Ectodermal cell (in vitro differentiated cells): ENCODE measurements around the gene ANKRD10.

ENCODE experiments used
- H3K27ac ChIP-seq: 2 replicates; pipeline ENCODE4 v1.7.0; 2013; ENCODE audit warnings: mild to moderate bottlenecking, low read depth, low read length; ENCODE audit not compliant: insufficient read depth, poor library complexity, severe bottlenecking
- H3K27me3 ChIP-seq: 2 replicates; pipeline ENCODE4 v1.7.0; 2013; ENCODE audit warnings: mild to moderate bottlenecking, low read length; ENCODE audit not compliant: insufficient read depth, control insufficient read depth, poor library complexity, severe bottlenecking
- H3K36me3 ChIP-seq: one replicate; pipeline ENCODE4 v1.7.0; 2013; ENCODE audit warnings: low read length; ENCODE audit not compliant: control insufficient read depth, insufficient read depth
- H3K4me1 ChIP-seq: one replicate; pipeline ENCODE4 v1.7.0; 2013; ENCODE audit warnings: low read length; ENCODE audit not compliant: control insufficient read depth, insufficient read depth
- H3K4me3 ChIP-seq: 2 replicates; pipeline ENCODE4 v1.7.0; 2013; ENCODE audit warnings: low read depth, low read length, control low read depth; ENCODE audit not compliant: insufficient read depth
- H3K9me3 ChIP-seq: 2 replicates; pipeline ENCODE4 v1.7.0; 2013; ENCODE audit warnings: mild to moderate bottlenecking, low read length, moderate library complexity; ENCODE audit not compliant: control insufficient read depth
- WGBS, 2 experiments: methylation state at CpG; one replicate each; pipeline ENCODE4 v1.1.7; 2013; ENCODE audit warnings: missing lambda C conversion rate in 2 of 2; 5-methylcytosine and 5-hydroxymethylcytosine counted together

ANKRD10 gene

DNA sequence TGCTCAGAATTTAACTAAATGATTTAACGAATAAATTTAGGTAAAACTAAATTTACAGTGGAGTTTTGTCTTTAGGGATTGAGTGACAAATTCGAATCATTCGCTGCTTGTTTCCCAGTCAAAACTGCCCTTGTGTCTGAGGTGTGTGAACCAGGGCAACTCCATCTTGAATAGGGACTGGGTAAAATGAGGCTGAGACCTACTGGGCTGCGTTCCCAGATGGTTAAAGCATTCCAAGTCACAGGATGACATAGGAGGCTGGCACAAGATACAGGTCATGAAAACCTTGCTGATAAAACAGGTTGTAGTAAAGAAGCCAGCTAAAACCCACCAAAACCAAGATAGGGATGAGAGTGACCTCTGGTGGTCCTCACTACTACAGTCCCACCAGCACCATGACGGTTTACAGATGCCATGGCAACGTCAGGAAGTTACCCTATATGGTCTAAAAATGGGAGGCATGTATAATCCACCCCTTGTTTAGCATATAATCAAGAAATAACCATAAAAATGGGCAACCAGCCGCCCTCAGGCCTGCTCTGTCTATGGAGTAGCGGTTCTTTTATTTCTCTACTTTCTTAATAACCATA, 10.2 kb upstream of the ANKRD10 start:
- H3K4me3 ChIP-seq = no peak overlapping the region
- H3K4me1 ChIP-seq = no peaks in the 10 kb centered on the region
- H3K9me3 ChIP-seq = no peaks in the 10 kb centered on the region
- no peaks in the 10 kb centered on the region for H3K36me3 ChIP-seq
- H3K27me3 ChIP-seq = no peaks in the 10 kb centered on the region
- no peak overlapping the region for H3K27ac ChIP-seq
- WGBS, 2 experiments = 58 to 59% methylated on average over 8 of the region's 8 CpGs

DNA sequence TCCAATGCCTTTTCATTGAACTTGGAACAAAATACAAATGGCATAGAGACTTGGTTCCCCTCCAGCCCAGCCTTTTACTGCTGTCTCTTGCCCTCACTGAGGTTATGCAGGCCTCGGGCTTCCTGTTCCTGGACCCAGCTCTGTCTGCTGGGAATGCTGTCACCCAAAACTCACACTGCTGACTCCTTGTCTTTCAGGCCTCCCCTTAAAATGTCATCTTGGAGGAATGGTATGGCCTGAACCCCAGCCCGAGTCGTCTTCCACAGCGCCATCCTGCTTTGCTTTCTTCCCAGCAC, 9.7 kb upstream of the ANKRD10 start:
- no peaks in the 10 kb centered on the region for H3K36me3 ChIP-seq

DNA sequence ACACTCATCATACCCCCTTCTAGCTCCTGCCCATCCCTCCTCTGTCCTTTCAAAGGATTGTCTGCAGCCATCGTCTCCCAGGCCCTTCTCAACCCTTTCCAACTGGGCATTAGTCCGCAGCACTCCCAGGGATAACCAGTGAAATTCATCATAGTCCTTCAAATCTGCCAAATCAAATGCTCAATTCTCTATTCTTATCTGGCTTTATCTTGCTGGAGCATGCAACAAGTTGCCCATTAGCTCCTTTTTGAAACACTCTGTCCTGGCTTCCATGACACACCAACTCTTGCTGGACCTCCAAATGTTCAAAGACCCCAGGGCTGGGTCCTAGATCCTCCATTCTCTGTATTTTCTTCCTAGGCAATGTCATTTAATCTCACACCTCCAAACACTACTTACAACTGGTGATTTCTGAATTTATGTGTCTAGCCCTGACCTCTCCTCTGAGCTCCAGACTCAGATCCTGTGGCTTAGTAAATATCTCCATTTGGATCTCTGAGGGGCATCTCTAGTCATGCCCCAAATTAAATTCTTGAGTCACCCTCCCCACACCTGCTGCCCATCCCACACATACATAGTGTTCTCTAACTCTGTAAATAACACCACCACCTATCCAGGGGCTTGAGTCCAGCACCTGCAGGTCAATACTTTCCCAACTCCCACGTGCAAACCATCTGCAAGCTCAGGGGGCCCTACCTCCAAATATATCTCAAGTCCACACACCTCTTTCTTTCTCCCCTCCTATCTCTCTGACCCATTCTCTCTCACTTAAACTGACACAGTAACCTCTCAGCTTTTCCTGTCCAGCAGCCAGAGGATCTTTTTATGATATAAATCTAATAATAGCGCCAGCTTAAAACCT, 9.1 kb upstream of the ANKRD10 start:
- Histone ChIP-seq H3K4me3 (no peak overlapping the region), H3K9me3 (no peaks in the 10 kb centered on the region), H3K4me1 (no peaks in the 10 kb centered on the region), H3K27ac (no peak overlapping the region), H3K36me3 (no peaks in the 10 kb centered on the region), H3K27me3 (no peaks in the 10 kb centered on the region)
- 88% methylated on average over 4 of the region's 4 CpGs for WGBS, 2 experiments

More for the DNA sequence above, 9.7 kb upstream of the ANKRD10 start:
- 89 to 90% methylated on average over 4 of the region's 4 CpGs for WGBS, 2 experiments
- Histone ChIP-seq H3K27me3 (no peaks in the 10 kb centered on the region), H3K27ac (no peak overlapping the region), H3K4me3 (no peak overlapping the region), H3K9me3 (no peaks in the 10 kb centered on the region), H3K4me1 (no peaks in the 10 kb centered on the region)

DNA sequence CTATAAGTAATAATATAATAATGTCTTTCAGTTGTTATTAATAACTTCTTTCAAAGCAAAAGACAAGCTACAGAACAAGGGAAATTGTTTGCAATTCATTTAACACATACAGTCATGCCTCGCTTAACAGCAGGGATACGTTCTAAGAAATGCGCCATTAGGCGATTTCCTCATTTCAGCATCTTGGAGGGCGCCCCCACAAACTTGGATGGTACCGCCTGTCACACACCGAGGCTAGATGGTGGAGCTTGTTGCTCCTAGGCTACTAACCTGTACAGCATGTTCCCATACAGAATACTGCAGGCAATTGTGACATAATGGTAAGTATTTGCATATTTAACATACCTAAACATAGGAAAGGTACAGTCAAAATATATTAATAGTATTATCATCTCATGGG, 8.2 kb upstream of the ANKRD10 start:
- Histone ChIP-seq H3K27me3 (no peaks in the 10 kb centered on the region), H3K9me3 (no peaks in the 10 kb centered on the region), H3K27ac (no peak overlapping the region), H3K4me3 (no peak overlapping the region), H3K36me3 (no peaks in the 10 kb centered on the region), H3K4me1 (no peaks in the 10 kb centered on the region)
- 85 to 87% methylated on average over 7 of the region's 7 CpGs for WGBS, 2 experiments

DNA sequence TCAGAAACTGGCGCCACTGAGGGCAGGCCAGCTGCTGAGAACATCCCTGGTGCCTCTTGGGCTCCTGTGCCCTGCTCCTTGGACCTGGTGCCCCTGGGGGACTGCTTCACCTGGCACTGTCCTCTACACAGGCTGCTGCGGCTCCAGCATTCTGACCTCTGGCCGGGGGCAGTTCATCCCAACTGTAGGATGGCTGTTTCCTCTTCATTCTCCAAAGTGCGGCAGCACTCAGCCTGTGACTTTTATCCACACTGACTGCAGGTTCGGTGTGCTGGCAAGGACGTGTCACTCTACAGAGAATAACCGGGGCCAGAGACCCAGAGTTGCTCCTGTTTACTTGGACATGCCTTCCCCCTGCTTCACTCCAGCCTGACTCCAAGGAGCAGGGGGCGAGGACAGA, 7.6 kb upstream of the ANKRD10 start:
- Histone ChIP-seq H3K36me3 (no peaks in the 10 kb centered on the region), H3K27ac (no peak overlapping the region), H3K27me3 (no peaks in the 10 kb centered on the region), H3K9me3 (no peaks in the 10 kb centered on the region), H3K4me1 (no peaks in the 10 kb centered on the region), H3K4me3 (no peak overlapping the region)
- 77 to 80% methylated on average over 7 to 8 of the region's 8 CpGs for WGBS, 2 experiments

DNA sequence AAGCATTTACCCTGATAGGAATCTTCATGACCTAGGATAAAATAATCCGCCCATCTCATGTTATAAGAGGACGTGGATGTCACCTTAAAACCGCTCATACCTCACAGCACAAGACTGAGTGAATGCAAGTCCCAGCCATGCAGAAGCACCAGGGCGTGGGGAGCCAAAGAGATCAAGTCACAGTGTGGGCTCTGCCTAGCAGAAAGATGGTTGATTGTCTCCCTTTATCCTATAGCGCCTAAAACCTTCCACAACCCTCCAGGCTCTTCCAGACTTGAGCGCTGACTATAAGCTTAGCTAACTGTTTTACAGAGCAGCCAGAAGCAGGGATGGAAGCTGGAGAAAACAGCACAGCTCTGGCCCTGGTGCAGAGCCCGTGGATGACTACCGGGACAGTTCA, 6.8 kb upstream of the ANKRD10 start:
- H3K36me3 ChIP-seq = no peaks in the 10 kb centered on the region
- no peak overlapping the region for H3K27ac ChIP-seq
- no peak overlapping the region for H3K4me3 ChIP-seq
- no peaks in the 10 kb centered on the region for H3K4me1 ChIP-seq
- 89 to 90% methylated on average over 8 of the region's 8 CpGs for WGBS, 2 experiments
- no peaks in the 10 kb centered on the region for H3K9me3 ChIP-seq
- no peaks in the 10 kb centered on the region for H3K27me3 ChIP-seq

DNA sequence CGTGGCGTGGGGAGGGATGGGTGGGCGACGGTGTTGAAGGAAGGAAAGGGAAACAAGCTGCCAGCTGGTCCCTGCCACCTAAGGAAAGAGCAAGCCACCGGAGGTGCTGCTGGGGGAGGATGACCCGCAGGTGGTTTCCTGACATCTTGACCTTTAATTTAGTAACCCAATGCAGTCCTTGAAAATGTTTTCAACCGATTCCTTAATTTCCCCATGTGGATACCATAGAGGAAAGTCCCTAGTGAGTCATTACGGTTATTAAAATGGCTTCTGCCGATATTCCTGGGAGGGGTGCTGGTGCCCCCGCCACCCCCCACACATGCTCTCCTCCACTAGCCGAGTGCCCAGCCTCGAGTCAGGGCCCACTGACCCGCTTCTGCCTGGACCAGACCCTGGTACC, 6.3 kb upstream of the ANKRD10 start:
- whole genome bisulfite sequencing, 2 experiments = 83 to 88% methylated on average over 13 of the region's 13 CpGs
- Histone ChIP-seq H3K9me3 (no peaks in the 10 kb centered on the region), H3K4me1 (no peaks in the 10 kb centered on the region), H3K36me3 (no peaks in the 10 kb centered on the region), H3K27me3 (no peaks in the 10 kb centered on the region), H3K27ac (no peak overlapping the region), H3K4me3 (no peak overlapping the region)

DNA sequence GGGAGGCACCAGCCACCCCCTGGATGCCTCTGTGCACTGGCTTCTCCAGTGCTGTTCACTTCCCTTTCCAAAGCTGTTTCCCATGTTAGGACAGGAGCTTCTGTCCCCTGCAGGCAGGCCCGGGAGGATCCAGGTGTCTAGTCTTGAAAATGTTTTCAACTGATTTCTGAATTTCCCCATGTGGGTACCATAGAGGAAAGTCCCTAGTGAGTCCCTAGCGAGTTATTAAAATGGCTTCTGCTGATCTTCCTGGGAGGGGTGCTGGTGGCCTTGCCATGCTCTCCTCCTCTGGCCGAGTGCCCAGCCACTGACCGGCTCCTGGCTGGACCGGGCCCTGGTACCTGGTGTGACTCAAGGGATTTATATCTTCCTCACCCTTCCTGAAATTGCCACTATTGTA, 5.2 kb upstream of the ANKRD10 start:
- Histone ChIP-seq H3K4me3 (no peak overlapping the region), H3K27me3 (no peaks in the 10 kb centered on the region), H3K27ac (no peak overlapping the region), H3K36me3 (no peaks in the 10 kb centered on the region), H3K9me3 (no peaks in the 10 kb centered on the region), H3K4me1 (no peaks in the 10 kb centered on the region)
- 94 to 95% methylated on average over 5 of the region's 5 CpGs for WGBS, 2 experiments

DNA sequence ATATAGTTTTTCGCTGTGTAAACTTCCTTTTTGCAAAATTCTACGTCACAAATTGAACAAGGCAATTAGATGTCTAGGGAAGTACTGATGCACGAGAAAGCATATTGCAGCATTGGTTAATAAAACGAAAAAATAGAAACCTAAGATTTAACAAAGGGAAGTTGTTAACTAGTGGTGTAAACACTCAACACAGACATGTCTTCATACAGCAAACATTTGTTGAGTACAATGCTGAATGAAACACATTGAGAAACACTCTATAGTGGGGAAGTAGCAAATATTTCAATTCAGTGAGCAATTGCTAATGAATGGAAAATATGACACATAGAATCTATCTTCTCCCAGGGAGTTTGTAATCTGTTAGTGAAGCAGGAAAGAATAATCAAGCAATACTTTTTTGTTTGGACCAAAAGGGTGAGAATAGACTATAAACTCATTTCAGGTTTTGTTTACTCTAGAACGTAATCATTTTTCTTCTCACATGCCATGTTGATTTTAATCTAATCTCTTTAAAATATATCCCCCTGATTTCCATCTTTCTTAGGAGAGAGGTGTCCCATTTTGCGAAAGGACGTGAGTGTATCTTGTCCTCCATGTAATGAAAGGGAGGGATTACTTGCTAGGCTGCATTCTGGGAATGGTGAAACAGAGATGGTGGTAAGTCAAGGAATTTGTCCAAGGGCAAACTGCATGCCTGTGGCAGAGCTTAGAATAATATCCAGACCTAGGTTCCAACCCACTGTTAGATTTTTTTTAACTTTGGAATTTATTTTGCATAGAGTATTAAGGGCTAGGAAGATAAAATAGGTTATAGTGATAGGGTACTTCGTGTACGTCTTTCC, 1.7 kb upstream of the ANKRD10 start:
- no peaks in the 10 kb centered on the region for H3K9me3 ChIP-seq
- peaks cover 10% of the 10 kb centered on the region for H3K4me1 ChIP-seq
- no peaks in the 10 kb centered on the region for H3K27me3 ChIP-seq
- H3K36me3 ChIP-seq = peaks cover 5% of the 10 kb centered on the region
- H3K27ac ChIP-seq = no peak overlapping the region
- H3K4me3 ChIP-seq = peak overlapping the region; percentile 98
- WGBS, 2 experiments = 75 to 90% methylated on average over 5 to 9 of the region's 9 CpGs

DNA sequence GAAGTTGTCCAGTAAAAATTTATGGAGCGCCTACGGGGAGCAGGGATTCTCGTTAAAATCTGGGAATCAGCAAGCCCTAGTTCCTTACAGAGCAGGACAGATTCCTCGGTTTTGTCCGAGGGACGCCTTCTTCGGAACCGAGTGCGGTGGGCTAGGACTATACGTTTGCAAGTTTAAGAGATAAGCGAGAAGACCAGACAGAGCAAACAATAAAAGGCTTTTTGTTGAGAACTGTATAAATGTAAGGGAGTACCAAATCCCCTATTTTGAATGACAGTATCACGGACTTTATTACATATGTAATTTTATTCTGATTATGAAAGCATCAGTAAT, 971 bp upstream of the ANKRD10 start:
- Histone ChIP-seq H3K4me1 (peaks cover 10% of the 10 kb centered on the region), H3K36me3 (peaks cover 8% of the 10 kb centered on the region), H3K4me3 (peak overlapping the region; percentile 98), H3K27ac (peak overlapping the region; percentile 86), H3K27me3 (no peaks in the 10 kb centered on the region), H3K9me3 (no peaks in the 10 kb centered on the region)
- 0 to 3% methylated on average over 11 of the region's 12 CpGs for WGBS, 2 experiments
